Spleen (tissue), 7 donors: Measurements from ENCODE around the gene PUSL1.

ENCODE experiments used
- CTCF ChIP-seq, 11 experiments: fragments of 200-600 bp in 7 of 11; fragments of 450-650 bp in 4 of 11; sonication (generic) in 4 of 11; IDR thresholded peaks in 8 of 11; conservative IDR thresholded peaks in 3 of 11; 1 replicate in 7 of 11; 2 replicates in 4 of 11; pipeline versions ENCODE4 v1.4.0 to v1.8.0; 2016 to 2021; ENCODE audit warnings: antibody characterized with exemption in 11 of 11, inconsistent platforms in 4 of 11, mild to moderate bottlenecking in 1 of 11
- POLR2A ChIP-seq, 3 donors: fragments of 450-650 bp; IDR thresholded peaks; one replicate each; pipeline ENCODE4 v1.5.1; 2017; ENCODE audit warnings: antibody characterized with exemption in 3 of 3, mild to moderate bottlenecking in 1 of 3
- POLR2AphosphoS5 ChIP-seq, 3 donors: sonication (generic); formaldehyde crosslinking; IDR thresholded peaks; one replicate each; pipeline ENCODE4 v1.5.1; 2017; ENCODE audit warnings: antibody characterized with exemption in 3 of 3
- donor health status: DM: no; HTN: no; CAD: no; lungs with moderate emphysema.
- donor health status: DM: no; HTN: no; CAD: no.
- donor health status: DM: no; HTN: no; CAD: no.

- TF ChIP-seq CTCF (IDR thresholded peaks at IDR 0.05 in 8 of 11, conservative IDR thresholded peaks at IDR 0.05 in 3 of 11) (no peak), POLR2AphosphoS5 (IDR thresholded peaks at IDR 0.05) (peak; percentile 64 to 81 (median 74)), POLR2A (IDR thresholded peaks at IDR 0.05) (no peak)
Measured at GRCh38 chr1:1329304-1330210, 21.2 kb downstream of the PUSL1 start.
